Ovary (tissue), 3 donors: ENCODE data around the gene ATP13A4.

Source experiments
- CTCF ChIP-seq, 3 donors: fragments of 450-650 bp in 2 of 3; fragments of 200-600 bp in 1 of 3; IDR thresholded peaks; one replicate each; pipeline versions ENCODE4 v1.5.1 to v1.8.0; 2016 to 2022; ENCODE audit warnings: antibody characterized with exemption in 3 of 3, mild to moderate bottlenecking in 1 of 3
- POLR2A ChIP-seq: fragments of 450-650 bp; IDR thresholded peaks from one replicate; pipeline ENCODE4 v1.6.1; 2017; ENCODE audit warnings: antibody characterized with exemption, mild to moderate bottlenecking, moderate library complexity
- donor health status: DM: no; HTN: no; CAD: no.

GRCh38 chr3:193548406-193548805, 6.3 kb downstream of the ATP13A4 start:
- TF ChIP-seq CTCF (IDR thresholded peaks at IDR 0.05) = no peak
- no peak for TF ChIP-seq POLR2A
